IMR-90 (cell line): ENCODE measurements around the gene ARMC9. TPM values are rescaled to one million over a fixed set of nuclear protein-coding genes. Genes with fewer than 3 reads are reported as not detected.

Source experiments
- ATAC-seq: fragments of 200-7000 bp; cut with Tn5 transposase; 2 replicates; pipeline ENCODE4 v1.9.1; 2020; ENCODE audit warnings: low read depth, mild to moderate bottlenecking, moderate library complexity
- BruUV-seq: library from RNA; stranded (reverse); fragments of 400-500 nt; replicated peaks from 2 replicates; lab custom pipeline; 2021; lab: Mats Ljungman, UMichigan
- CTCF ChIA-PET: fragments of 300-600 bp; formaldehyde crosslinking; extraction: SDS; loops from one replicate; lab custom pipeline; 2021; ENCODE audit warnings: antibody characterized with exemption; lab: Yijun Ruan, JAX
- POLR2A ChIA-PET: fragments of 300-600 bp; sonication (Branson Sonifier 250); formaldehyde crosslinking; loops from one replicate; lab custom pipeline; 2022; ENCODE audit warnings: antibody characterized with exemption; ENCODE audit not compliant: unreplicated experiment; lab: Charles Lee
- DNase-seq: peaks from one replicate; pipeline ENCODE4 v3.0.0; 2013
- H2AFZ ChIP-seq: replicated peaks from 2 replicates; pipeline ENCODE3; 2013; ENCODE audit warnings: low read length, mild to moderate bottlenecking; ENCODE audit not compliant: poor library complexity
- H2AK5ac ChIP-seq: 2 replicates; pipeline ENCODE4 v1.6.1; 2013; ENCODE audit warnings: low read depth, low read length, inconsistent platforms
- H2AK9ac ChIP-seq: replicated peaks from 2 replicates; pipeline ENCODE3; 2013; ENCODE audit warnings: mild to moderate bottlenecking, low read depth, low read length, moderate library complexity; ENCODE audit not compliant: poor library complexity
- H2BK120ac ChIP-seq: 2 replicates; pipeline ENCODE4 v1.6.1; 2013; ENCODE audit warnings: low read depth, low read length, inconsistent platforms
- H2BK15ac ChIP-seq: 3 replicates; pipeline ENCODE4 v1.6.1; 2013; ENCODE audit warnings: low read depth, low read length, inconsistent platforms
- H2BK20ac ChIP-seq: 2 replicates; pipeline ENCODE4 v1.6.1; 2013; ENCODE audit warnings: low read depth, mild to moderate bottlenecking, inconsistent platforms, low read length, moderate library complexity
- H2BK5ac ChIP-seq: 2 replicates; pipeline ENCODE4 v1.6.1; 2013; ENCODE audit warnings: mild to moderate bottlenecking, low read depth, low read length, inconsistent platforms; ENCODE audit not compliant: poor library complexity, severe bottlenecking
- H3K14ac ChIP-seq: replicated peaks from 2 replicates; pipeline ENCODE4 v1.6.1; 2013; ENCODE audit warnings: low read depth, low read length, inconsistent platforms
- H3K18ac ChIP-seq: 2 replicates; pipeline ENCODE4 v1.6.1; 2013; ENCODE audit warnings: low read depth, low read length, control low read depth
- H3K23ac ChIP-seq: 2 replicates; pipeline ENCODE4 v1.6.1; 2013; ENCODE audit warnings: low read depth, low read length, inconsistent platforms
- H3K27ac ChIP-seq: 2 replicates; pipeline ENCODE4 v1.5.1; 2013; ENCODE audit warnings: mild to moderate bottlenecking, control low read depth, low read length; ENCODE audit not compliant: insufficient read depth
- H3K27me3 ChIP-seq: 2 replicates; pipeline ENCODE4 v1.6.1; 2013; ENCODE audit warnings: low read length; ENCODE audit not compliant: control insufficient read depth, insufficient read depth
- H3K36me3 ChIP-seq: 2 replicates; pipeline ENCODE4 v1.6.1; 2013; ENCODE audit warnings: low read length, mixed read lengths; ENCODE audit not compliant: control insufficient read depth, insufficient read depth
- H3K4ac ChIP-seq: 2 replicates; pipeline ENCODE4 v1.6.1; 2013; ENCODE audit warnings: low read depth, low read length, inconsistent platforms
- H3K4me1 ChIP-seq: 2 replicates; pipeline ENCODE4 v1.6.1; 2013; ENCODE audit warnings: low read length, mixed read lengths; ENCODE audit not compliant: control insufficient read depth, insufficient read depth
- H3K4me2 ChIP-seq: 2 replicates; pipeline ENCODE4 v1.6.1; 2013; ENCODE audit warnings: low read depth, mild to moderate bottlenecking, control low read depth, low read length, moderate library complexity
- H3K4me3 ChIP-seq: 2 replicates; pipeline ENCODE4 v1.5.1; 2013; ENCODE audit warnings: low read depth, mild to moderate bottlenecking, control low read depth, low read length, moderate library complexity; ENCODE audit not compliant: insufficient read depth
- H3K56ac ChIP-seq: 2 replicates; pipeline ENCODE4 v1.6.1; 2013; ENCODE audit warnings: low read length, inconsistent platforms; ENCODE audit not compliant: insufficient read depth; ENCODE audit errors: extremely low read depth
- H3K79me1 ChIP-seq, 2 experiments: 2 replicates each; pipeline ENCODE4 v1.6.1; 2013; ENCODE audit warnings: low read length in 2 of 2, inconsistent platforms in 1 of 2, low read depth in 1 of 2
- H3K9ac ChIP-seq: 2 replicates; pipeline ENCODE4 v1.6.1; 2013; ENCODE audit warnings: low read depth, low read length, control low read depth
- H3K9me1 ChIP-seq: 2 replicates; pipeline ENCODE4 v1.6.1; 2013; ENCODE audit warnings: low read length, inconsistent platforms; ENCODE audit not compliant: insufficient read depth
- H3K9me3 ChIP-seq: 2 replicates; pipeline ENCODE4 v1.6.1; 2013; ENCODE audit warnings: low read length; ENCODE audit not compliant: control insufficient read depth, insufficient read depth
- H4K20me1 ChIP-seq: 2 replicates; pipeline ENCODE4 v1.6.1; 2013; ENCODE audit warnings: low read length, inconsistent platforms; ENCODE audit not compliant: insufficient read depth
- H4K5ac ChIP-seq: 2 replicates; pipeline ENCODE4 v1.6.1; 2013; ENCODE audit warnings: mild to moderate bottlenecking, low read depth, low read length, control low read depth
- H4K8ac ChIP-seq, 2 experiments: 2 replicates each; pipeline ENCODE4 v1.6.1; 2013; ENCODE audit warnings: low read depth in 2 of 2, low read length in 2 of 2, control low read depth in 1 of 2, inconsistent platforms in 1 of 2
- H4K91ac ChIP-seq: 2 replicates; pipeline ENCODE4 v1.6.1; 2013; ENCODE audit warnings: low read depth, low read length, inconsistent platforms; ENCODE audit not compliant: insufficient read depth
- BHLHE40 ChIP-seq: fragments of 150-350 bp; IDR thresholded peaks from 2 replicates; pipeline ENCODE4 v1.6.1; 2016; ENCODE audit warnings: mild to moderate bottlenecking, low read depth, low read length
- CHD1 ChIP-seq: IDR thresholded peaks from 2 replicates; pipeline ENCODE4 v1.6.1; 2012; ENCODE audit warnings: low read depth, low read length, improper control_type of control experiment
- FOS ChIP-seq: fragments of 150-350 bp; IDR thresholded peaks from 2 replicates; pipeline ENCODE4 v1.6.1; 2016; ENCODE audit warnings: low read depth, low read length
- MAFK ChIP-seq: IDR thresholded peaks from 2 replicates; pipeline ENCODE4 v1.6.1; 2012; ENCODE audit warnings: low read depth, low read length, improper control_type of control experiment
- MAZ ChIP-seq: IDR thresholded peaks from 2 replicates; pipeline ENCODE4 v1.6.1; 2012; ENCODE audit warnings: low read depth, mild to moderate bottlenecking, low read length, improper control_type of control experiment, moderate library complexity, borderline replicate concordance
- MXI1 ChIP-seq: IDR thresholded peaks from 2 replicates; pipeline ENCODE4 v1.6.1; 2012; ENCODE audit warnings: low read depth, mild to moderate bottlenecking, low read length, moderate library complexity, borderline replicate concordance
- NFE2L2 ChIP-seq: fragments of 150-350 bp; IDR thresholded peaks from 2 replicates; pipeline ENCODE4 v1.6.1; 2016; ENCODE audit warnings: low read depth, mild to moderate bottlenecking, low read length
- RCOR1 ChIP-seq: IDR thresholded peaks from 2 replicates; pipeline ENCODE4 v1.6.1; 2012; ENCODE audit warnings: mild to moderate bottlenecking, low read length, improper control_type of control experiment; ENCODE audit not compliant: insufficient replicate concordance
- RFX5 ChIP-seq: IDR thresholded peaks from 2 replicates; pipeline ENCODE4 v1.8.0; 2012; ENCODE audit warnings: low read depth, mild to moderate bottlenecking, low read length, moderate library complexity
- SMC3 ChIP-seq: fragments of 150-350 bp; IDR thresholded peaks from 2 replicates; pipeline ENCODE4 v1.6.1; 2016; ENCODE audit warnings: low read depth, mild to moderate bottlenecking, antibody characterized with exemption, low read length, moderate library complexity
- WGBS, 2 experiments: methylation state at CpG; one replicate each; pipeline versions ENCODE4 v1.1.5 to v1.1.7; 2013; ENCODE audit warnings: missing lambda C conversion rate in 2 of 2; ENCODE audit not compliant: insufficient read length in 1 of 2; ENCODE audit errors: extremely low coverage in 2 of 2; 5-methylcytosine and 5-hydroxymethylcytosine counted together
- dilution Hi-C: fragments of 300-500 bp; cut with HindIII; formaldehyde crosslinking; loops from one replicate; pipeline ENCODE4 v1.14.3; 2018; ENCODE audit warnings: low sequenced_read_pairs; ENCODE audit not compliant: unreplicated experiment
- in situ Hi-C: fragments of 300-500 bp; cut with MboI; formaldehyde crosslinking; loops from 3 replicates; pipeline ENCODE4 v1.14.3; 2019; ENCODE audit warnings: low sequenced_read_pairs, inconsistent platforms, mixed read lengths
- intact Hi-C: fragments of 100-400 bp; cut with micrococcal nuclease; formaldehyde crosslinking; loops from 2 replicates; pipeline ENCODE4 v1.10.0; 2022
- polyA plus RNA-seq, 3 experiments: library from polyadenylated mRNA; depleted of rRNA; stranded (reverse); fragments of >200 nt; gene quantifications; 2 replicates each; pipeline ENCODE4 v1.2.3, GENCODE V29; 2012; ENCODE audit warnings: low replicate concordance in 1 of 3
- total RNA-seq: library from RNA; depleted of rRNA; stranded (reverse); fragments of >200 nt; gene quantifications from 2 replicates; pipeline ENCODE4 v1.2.3, GENCODE V29; 2012
- TF ChIP-seq, protein P1 (sequence below): fragments of 150-350 bp; IDR thresholded peaks from 2 replicates; pipeline ENCODE4 v1.6.1; 2017; ENCODE audit warnings: mild to moderate bottlenecking, antibody characterized with exemption, low read length, low read depth
- TF ChIP-seq, protein P2 (sequence below): fragments of 150-350 bp; IDR thresholded peaks from 2 replicates; pipeline ENCODE4 v1.6.1; 2016; ENCODE audit warnings: low read depth, mild to moderate bottlenecking, low read length, moderate library complexity, borderline replicate concordance

The ARMC9 gene
- total and polyA plus RNA-seq, 2 of the 4 experiments (the other 2 are of a cell fraction), result 36.0 to 46.6 TPM

DNA sequence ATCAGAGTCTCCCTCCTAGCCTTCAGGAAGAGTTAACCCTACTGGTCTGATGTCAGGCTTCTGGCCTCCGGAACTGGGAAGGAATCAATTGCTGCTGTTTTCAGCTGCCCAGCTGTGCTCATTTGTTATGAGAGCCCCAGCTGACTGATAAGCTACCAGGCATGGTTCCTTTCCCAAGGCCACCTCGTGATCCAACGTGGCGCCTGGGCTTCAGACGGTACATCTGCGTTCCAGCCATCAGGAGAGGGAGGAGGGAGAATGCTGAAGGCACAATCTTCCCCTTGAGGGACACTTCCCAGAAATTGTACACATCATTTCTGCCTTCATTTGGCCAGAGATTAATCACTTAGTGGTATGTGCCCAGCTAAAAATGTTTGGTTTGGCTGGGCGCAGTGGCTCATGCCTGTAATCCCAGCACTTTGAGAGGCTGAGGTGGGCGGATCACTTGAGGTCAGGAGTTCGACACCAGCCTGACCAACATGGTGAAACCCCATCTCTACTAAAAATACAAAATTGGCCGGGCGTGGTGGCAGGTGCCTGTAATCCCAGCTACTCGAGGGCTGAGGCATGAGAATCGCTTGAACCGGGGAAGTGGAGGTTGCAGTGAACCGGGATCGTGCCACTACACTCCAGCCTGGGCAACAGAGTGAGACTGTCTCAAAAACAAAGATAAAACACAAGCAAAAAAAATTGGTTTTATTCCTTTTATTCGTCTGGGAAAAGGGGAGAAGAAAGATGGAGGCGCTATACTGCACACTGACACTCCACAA is 10.5 kb upstream of the ARMC9 start:
- H2AFZ ChIP-seq, result peak overlapping the region; percentile 19
- dilution Hi-C loops, result no loop called here
- ATAC-seq, result no peak; the same call in 1 of the 2 replicates

More for the DNA sequence above, 10.5 kb upstream of the ARMC9 start:
- Histone ChIP-seq H3K79me1 (no peaks in the 10 kb centered on the region), H3K56ac (no peak overlapping the region), H2BK20ac (peak overlapping the region; percentile 16), H4K91ac (no peak overlapping the region), H2AK5ac (peak overlapping the region; percentile 79; the same call in 1 of the 2 replicates), H3K4me3 (no peak overlapping the region), H2BK15ac (peak overlapping the region; percentile 36; the same call in 1 of the 3 replicates), H3K36me3 (no peaks in the 10 kb centered on the region), H3K14ac (peak overlapping the region; percentile 34; the same call in 1 of the 2 replicates), H3K9ac (no peak overlapping the region), H4K5ac (peak overlapping the region; percentile 49; the same call in 1 of the 2 replicates), H2BK5ac (no peak overlapping the region), H4K8ac (peak overlapping the region in 1 of 2 experiments; percentile 70; a peak in 1 of 4 replicates), H3K4ac (peak overlapping the region; percentile 58), H2AK9ac (peak overlapping the region; percentile 38), H3K9me3 (no peaks in the 10 kb centered on the region), H4K20me1 (no peaks in the 10 kb centered on the region), H3K9me1 (peaks cover 3% of the 10 kb centered on the region; the same call in 1 of the 2 replicates), H3K4me2 (no peak overlapping the region), H3K4me1 (peaks cover 15% of the 10 kb centered on the region; the same call in 1 of the 2 replicates), H3K27ac (no peak overlapping the region; the same call in 1 of the 2 replicates), H3K27me3 (no peaks in the 10 kb centered on the region), H3K18ac (peak overlapping the region; percentile 55; the same call in 1 of the 2 replicates), H3K23ac (no peak overlapping the region), H2BK120ac (peak overlapping the region; percentile 86)
- no peak for TF ChIP-seq MAFK
- TF ChIP-seq, protein P1, sequence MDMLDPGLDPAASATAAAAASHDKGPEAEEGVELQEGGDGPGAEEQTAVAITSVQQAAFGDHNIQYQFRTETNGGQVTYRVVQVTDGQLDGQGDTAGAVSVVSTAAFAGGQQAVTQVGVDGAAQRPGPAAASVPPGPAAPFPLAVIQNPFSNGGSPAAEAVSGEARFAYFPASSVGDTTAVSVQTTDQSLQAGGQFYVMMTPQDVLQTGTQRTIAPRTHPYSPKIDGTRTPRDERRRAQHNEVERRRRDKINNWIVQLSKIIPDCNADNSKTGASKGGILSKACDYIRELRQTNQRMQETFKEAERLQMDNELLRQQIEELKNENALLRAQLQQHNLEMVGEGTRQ, result no peak
- no peak for TF ChIP-seq BHLHE40
- TF ChIP-seq RCOR1, result no peak
- no peak for TF ChIP-seq SMC3
- no peak for TF ChIP-seq MXI1
- TF ChIP-seq, protein P2, sequence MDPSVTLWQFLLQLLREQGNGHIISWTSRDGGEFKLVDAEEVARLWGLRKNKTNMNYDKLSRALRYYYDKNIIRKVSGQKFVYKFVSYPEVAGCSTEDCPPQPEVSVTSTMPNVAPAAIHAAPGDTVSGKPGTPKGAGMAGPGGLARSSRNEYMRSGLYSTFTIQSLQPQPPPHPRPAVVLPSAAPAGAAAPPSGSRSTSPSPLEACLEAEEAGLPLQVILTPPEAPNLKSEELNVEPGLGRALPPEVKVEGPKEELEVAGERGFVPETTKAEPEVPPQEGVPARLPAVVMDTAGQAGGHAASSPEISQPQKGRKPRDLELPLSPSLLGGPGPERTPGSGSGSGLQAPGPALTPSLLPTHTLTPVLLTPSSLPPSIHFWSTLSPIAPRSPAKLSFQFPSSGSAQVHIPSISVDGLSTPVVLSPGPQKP, result no peak
- TF ChIP-seq MAZ, result no peak
- no peak for TF ChIP-seq FOS
- TF ChIP-seq NFE2L2, result no peak
- TF ChIP-seq RFX5, result no peak
- TF ChIP-seq CHD1, result no peak
- ChIA-PET POLR2A (no interaction called here), CTCF (interaction anchor here (1.7 kb wide), 1 partner anchor 84 kb away, joined by 5 read pairs; no protein-coding TSS in a partner anchor)
- intact Hi-C loops, result no loop called here
- WGBS, 2 experiments, result 65% methylated on average over 2 of the region's 18 CpGs; no CpG with 5 or more reads in 1 of the 2 experiments
- in situ Hi-C loops, result no loop called here
- DNase-seq, result peak; percentile 24
- no TSS peak for BruUV-seq
